Skeletal muscle satellite cell (primary cell): ENCODE results near the gene IFNL1. TPM values are rescaled to one million over a fixed set of nuclear protein-coding genes. Genes with fewer than 3 reads are reported as not detected.
A peak's percentile ranks its signal among the peaks of the same experiment; 100 is the strongest.

Source experiments
- H3K27me3 ChIP-seq: 2 replicates; pipeline ENCODE4 v1.7.0; 2013; ENCODE audit warnings: low read length; ENCODE audit not compliant: control insufficient read depth, insufficient read depth
- H3K36me3 ChIP-seq: 2 replicates; pipeline ENCODE4 v1.7.0; 2013; ENCODE audit warnings: mild to moderate bottlenecking, control low read depth, low read length; ENCODE audit not compliant: insufficient read depth
- H3K4me1 ChIP-seq: 2 replicates; pipeline ENCODE4 v1.7.0; 2013; ENCODE audit warnings: low read length; ENCODE audit not compliant: control insufficient read depth, insufficient read depth
- H3K4me2 ChIP-seq: 2 replicates; pipeline ENCODE4 v1.7.0; 2013; ENCODE audit warnings: mild to moderate bottlenecking, low read length
- H3K4me3 ChIP-seq: 2 replicates; pipeline ENCODE4 v1.7.0; 2013; ENCODE audit warnings: low read length
- H3K9ac ChIP-seq: 2 replicates; pipeline ENCODE4 v1.7.0; 2013; ENCODE audit warnings: mild to moderate bottlenecking, low read depth, low read length, moderate library complexity
- H3K9me3 ChIP-seq: replicated peaks from 2 replicates; pipeline ENCODE4 v1.7.0; 2013; ENCODE audit warnings: mild to moderate bottlenecking, control low read depth, low read length
- small RNA-seq: library from RNA; depleted of rRNA; stranded (forward); fragments of <200 nt; gene quantifications from one replicate; pipeline ENCODE3, GENCODE V24; 2012

The IFNL1 gene

GRCh38 chr19:39341719-39342604 lies 45.8 kb downstream of the IFNL1 start, which contains the start of gene SAMD4B:
SAMD4B (plus strand) TSS chr19:39342421; CDS start chr19:39356894, 14,473 bp downstream.
- H3K4me3 ChIP-seq, result peak within 1 kb of the TSS; percentile 91
- peak within 1 kb of the TSS; percentile 94 for H3K4me2 ChIP-seq
- H3K9ac ChIP-seq, result peak within 1 kb of the TSS; percentile 94
- H3K27me3 ChIP-seq, result no peaks in the 10 kb centered on the region
- peaks cover 14% of the 10 kb centered on the region for H3K4me1 ChIP-seq
- no peaks in the 10 kb centered on the region for H3K9me3 ChIP-seq
- peaks cover 16% of the 10 kb centered on the region for H3K36me3 ChIP-seq

DNA sequence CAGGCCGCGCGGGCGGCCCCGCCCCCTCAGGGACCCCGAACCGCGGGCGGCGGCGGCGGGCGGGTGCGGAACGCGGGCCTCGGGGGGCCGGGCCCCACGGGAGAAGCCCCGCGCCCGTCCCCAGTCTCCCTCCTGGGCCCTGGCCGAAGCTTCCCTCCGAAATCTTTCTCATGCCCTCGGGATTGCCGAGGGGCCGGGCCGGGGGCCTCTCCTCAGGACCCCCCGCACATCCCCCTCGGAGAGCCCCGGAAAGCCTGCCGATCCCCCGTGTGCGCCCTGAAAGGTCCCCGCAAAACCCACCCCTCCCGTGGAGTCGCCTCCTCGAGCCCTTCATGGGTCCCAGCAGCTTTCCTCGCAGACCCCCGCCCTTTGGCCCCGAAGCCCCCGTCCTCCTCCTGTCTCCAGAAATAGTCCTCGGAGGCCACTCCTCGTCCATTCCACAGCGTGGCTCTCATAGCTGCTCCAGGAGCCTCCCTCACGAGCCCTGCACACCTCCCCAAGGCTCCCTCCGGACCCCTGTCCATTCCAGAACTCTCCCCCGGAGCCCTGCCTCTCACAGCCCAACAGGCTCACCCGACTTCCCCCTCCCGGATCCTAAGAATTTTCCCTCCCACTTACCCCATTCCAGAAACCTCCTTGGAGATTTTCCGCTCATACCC lies 46.6 kb downstream of the IFNL1 start:
- Histone ChIP-seq H3K9me3 (no peaks in the 10 kb centered on the region), H3K4me2 (peak overlapping the region; percentile 94), H3K27me3 (no peaks in the 10 kb centered on the region), H3K4me3 (peak overlapping the region; percentile 84), H3K9ac (peak overlapping the region; percentile 94), H3K36me3 (peaks cover 16% of the 10 kb centered on the region), H3K4me1 (peaks cover 22% of the 10 kb centered on the region)

DNA sequence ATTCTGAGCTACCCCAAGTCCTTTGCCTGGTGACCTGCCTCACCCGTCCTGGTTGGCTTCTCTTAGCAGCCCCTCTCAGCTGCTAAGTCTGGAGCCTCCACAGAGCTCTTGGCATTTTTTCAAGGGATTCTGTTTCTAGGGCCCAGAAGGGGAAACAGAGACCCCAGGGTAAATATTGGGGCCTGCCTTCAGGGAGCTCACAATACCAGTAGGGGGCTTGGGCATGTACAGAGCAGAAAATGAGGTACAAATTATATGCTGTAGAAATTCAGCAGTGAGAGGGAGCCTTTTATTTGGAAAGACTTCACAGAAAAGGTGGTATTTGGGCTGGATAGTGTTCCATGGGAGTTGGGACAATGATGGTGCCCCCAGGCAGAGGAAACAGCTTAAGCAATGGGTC lies 49.7 kb downstream of the IFNL1 start:
- Histone ChIP-seq H3K4me1 (peaks cover 23% of the 10 kb centered on the region), H3K9ac (no peak overlapping the region), H3K36me3 (peaks cover 28% of the 10 kb centered on the region), H3K27me3 (no peaks in the 10 kb centered on the region), H3K4me3 (no peak overlapping the region), H3K4me2 (no peak overlapping the region), H3K9me3 (no peaks in the 10 kb centered on the region)

GRCh38 chr19:39347332-39348164 lies 51.3 kb downstream of the IFNL1 start:
- H3K4me2 ChIP-seq, result peak overlapping the region; percentile 23
- peaks cover 36% of the 10 kb centered on the region for H3K4me1 ChIP-seq
- H3K9me3 ChIP-seq, result no peaks in the 10 kb centered on the region
- peaks cover 37% of the 10 kb centered on the region for H3K36me3 ChIP-seq
- peak overlapping the region; percentile 1 for H3K4me3 ChIP-seq
- H3K9ac ChIP-seq, result no peak overlapping the region
- no peaks in the 10 kb centered on the region for H3K27me3 ChIP-seq

Small RNA genes lying within 50 kb of the gene (small RNA-seq; reads per million reads assigned to genes)
- gene AC011445.2, result not detected
